Hematopoietic multipotent progenitor cell treated with erythropoietin and hydrocortisone succinate and interleukin-3 and kit ligand, for 17 days (in vitro differentiated cells): ENCODE results near the gene PMFBP1.

Experiments
- DNase-seq: peaks from one replicate; pipeline ENCODE4 v3.0.0-alpha.2; 2015; ENCODE audit warnings: low spot score

The PMFBP1 gene, protein sequence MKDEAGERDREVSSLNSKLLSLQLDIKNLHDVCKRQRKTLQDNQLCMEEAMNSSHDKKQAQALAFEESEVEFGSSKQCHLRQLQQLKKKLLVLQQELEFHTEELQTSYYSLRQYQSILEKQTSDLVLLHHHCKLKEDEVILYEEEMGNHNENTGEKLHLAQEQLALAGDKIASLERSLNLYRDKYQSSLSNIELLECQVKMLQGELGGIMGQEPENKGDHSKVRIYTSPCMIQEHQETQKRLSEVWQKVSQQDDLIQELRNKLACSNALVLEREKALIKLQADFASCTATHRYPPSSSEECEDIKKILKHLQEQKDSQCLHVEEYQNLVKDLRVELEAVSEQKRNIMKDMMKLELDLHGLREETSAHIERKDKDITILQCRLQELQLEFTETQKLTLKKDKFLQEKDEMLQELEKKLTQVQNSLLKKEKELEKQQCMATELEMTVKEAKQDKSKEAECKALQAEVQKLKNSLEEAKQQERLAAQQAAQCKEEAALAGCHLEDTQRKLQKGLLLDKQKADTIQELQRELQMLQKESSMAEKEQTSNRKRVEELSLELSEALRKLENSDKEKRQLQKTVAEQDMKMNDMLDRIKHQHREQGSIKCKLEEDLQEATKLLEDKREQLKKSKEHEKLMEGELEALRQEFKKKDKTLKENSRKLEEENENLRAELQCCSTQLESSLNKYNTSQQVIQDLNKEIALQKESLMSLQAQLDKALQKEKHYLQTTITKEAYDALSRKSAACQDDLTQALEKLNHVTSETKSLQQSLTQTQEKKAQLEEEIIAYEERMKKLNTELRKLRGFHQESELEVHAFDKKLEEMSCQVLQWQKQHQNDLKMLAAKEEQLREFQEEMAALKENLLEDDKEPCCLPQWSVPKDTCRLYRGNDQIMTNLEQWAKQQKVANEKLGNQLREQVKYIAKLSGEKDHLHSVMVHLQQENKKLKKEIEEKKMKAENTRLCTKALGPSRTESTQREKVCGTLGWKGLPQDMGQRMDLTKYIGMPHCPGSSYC

DNA sequence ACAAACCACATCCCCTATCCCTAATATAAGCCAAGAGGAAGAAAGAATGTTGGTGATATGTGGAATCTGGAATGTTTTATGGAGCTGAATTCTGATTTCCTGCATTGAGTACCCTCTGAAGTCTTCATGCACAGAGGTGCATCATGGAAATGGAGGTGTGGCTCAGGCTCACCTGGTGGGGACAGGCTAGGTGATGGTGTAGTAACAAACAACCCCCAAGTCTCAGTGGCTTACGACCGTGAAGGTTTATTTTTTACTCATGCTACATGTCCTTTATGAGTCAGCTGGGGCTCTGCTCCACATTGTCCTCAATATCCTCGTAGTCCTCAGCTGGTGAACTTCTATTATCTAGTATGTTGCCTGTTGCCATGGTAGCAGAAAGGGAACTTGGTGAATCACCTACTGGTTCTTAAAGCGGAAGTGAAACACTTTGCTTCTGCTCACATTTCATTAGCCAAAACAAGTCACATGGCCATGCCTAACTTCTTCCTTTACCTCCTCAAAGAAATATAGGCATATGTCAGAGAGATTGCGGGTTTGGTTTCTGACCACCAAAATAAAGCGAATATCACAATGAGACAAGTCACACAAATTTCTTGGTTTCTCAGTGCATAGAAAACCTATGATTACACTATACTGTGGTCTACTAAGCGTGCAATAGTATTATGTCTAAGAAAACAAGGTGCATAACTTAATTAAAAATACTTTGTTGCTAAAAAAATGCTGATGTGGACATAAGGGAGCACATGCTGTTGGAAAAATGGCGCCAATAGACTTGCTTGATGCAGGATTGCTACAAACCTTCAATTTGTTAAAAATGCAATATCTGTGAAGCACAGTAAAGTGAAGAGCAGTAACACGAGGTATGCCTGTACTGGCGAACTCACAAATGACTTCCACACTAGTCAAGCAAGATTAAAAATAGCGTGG is at the start of gene PMFBP1:
TSS of gene PMFBP1 (minus strand) at position 51 of the 930 bp plus-strand sequence. CDS start 947 bp downstream, outside the sequence.
- no peak for DNase-seq

DNA sequence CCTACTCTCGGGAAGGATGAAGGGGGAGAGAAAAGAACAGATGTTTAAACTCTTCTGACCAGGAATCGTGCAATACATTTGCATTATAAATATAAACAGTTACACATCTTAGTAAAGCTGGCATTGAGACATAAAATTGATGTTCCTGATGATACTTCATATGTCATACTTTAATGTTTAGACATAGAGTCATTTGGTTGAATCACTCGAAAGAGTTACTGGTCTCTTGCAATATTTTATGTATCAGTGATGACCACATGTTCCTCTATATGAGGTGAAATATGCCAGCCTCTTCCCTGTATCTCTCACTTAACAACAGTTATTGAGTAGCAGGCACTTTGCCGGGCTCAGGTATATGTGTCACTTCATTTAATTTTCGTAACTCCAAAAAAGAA is 49.7 kb upstream of the PMFBP1 start:
- no peak for DNase-seq

DNA sequence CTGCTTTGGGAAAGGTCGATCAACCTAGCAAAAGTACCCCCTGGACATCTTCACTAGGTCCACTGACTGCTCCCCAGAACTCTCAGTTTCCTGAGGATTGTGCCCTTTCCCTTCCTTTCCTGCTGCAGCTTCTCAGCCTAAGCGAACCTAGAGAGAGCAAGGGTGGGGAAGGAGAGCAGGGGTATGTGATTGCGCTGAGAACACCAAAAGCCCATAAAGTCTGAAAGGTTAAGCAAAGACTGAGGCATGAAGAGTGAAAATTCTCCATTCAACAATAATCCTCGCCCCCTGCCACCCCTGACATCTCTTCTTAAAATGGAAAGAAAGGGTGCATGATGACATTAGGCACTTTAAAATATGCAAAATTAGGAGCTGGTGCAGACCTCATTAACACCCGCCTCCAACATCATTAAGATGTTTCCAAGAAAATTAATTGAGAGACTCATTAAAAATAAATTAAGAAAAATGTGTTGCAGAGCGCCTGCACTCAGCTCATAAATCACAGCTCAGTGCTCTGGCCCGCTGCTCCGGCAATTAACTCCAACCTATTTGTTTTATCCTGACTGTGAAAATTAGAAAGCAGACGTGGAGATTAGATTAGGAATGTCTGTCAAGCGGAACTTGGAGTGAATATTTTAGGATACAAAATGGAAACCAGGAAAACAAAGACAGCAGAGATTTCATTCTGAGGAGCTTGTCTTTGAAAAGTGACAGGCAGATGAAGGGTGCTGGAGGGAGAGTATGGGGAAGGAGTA is 49.1 kb upstream of the PMFBP1 start:
- no peak for DNase-seq

DNA sequence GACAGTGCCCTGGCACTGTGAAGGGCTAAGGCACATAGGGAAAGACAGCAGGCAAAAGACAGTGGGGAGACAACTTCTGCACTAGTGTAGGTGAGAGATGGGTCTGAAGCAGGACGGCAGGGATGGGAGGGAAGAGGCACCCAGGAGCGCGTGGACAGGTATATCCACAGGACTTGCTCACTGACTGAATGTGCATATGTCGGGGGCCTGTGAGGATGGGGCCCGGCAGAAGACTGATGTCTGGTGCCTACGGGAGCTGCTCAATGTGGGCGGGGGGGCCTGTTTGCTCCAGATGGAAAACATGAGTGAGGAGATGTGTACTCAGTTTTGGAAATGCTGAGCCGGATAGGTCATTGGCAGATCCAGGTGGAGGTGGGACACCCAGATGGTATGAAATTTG is 47.3 kb upstream of the PMFBP1 start:
- no peak for DNase-seq

DNA sequence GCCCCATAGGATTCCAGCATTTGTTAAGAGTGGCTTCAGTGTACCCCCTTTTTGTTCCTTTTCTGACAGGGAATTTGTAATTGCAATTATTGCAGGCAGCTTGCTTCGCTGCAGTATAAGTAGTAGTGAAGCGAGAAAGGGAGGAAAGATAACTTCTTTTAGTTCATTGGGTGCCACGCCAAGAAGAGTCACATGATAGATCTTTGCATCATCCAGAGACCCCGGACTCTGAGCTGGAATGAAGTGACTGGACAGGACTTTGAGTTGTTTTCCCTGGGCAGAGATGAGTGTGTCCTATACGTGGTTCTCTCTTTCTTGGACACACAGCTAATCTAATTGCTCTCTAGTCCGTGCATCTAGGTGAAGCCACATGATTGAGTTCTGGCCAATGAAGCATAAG is 44.8 kb upstream of the PMFBP1 start:
- no peak for DNase-seq

DNA sequence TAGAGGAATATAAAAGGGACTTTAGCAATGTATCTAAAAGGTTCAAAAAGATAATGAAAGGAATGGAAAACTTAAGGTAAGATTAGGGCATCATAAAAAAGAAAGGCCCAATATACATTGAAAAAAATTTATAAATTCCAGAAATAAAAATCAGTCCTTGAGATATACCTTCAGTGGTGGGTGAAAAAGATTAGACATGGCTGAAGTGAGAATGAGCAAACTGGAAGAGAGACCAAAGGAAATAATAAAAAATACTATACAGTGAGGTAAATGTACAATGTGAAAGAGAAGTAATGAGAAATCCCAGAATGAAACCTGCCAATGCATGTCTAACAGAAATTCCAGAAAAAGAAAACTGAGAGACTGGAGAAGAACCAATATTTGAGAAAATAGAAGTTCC is 42.9 kb upstream of the PMFBP1 start:
- no peak for DNase-seq

DNA sequence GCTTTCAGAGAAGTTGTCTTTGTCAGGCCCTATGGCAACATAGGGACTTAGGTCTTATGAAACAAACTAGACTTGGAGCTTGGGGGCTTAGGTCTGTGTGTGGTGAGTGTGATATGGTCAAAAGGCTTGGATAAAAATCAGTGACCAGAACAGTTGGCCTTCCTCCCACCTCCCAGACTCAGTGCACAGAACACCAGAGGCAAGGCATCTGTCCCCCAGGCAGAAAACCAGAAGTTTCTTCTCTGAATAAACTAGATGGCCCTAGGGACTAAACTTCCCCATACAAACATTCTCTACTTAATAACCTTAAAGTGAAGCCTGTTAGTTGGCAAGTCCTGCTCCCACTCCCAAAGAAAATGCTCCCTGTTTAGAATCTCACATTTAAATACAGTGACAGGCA is 39.2 kb upstream of the PMFBP1 start:
- DNase-seq, result no peak

DNA sequence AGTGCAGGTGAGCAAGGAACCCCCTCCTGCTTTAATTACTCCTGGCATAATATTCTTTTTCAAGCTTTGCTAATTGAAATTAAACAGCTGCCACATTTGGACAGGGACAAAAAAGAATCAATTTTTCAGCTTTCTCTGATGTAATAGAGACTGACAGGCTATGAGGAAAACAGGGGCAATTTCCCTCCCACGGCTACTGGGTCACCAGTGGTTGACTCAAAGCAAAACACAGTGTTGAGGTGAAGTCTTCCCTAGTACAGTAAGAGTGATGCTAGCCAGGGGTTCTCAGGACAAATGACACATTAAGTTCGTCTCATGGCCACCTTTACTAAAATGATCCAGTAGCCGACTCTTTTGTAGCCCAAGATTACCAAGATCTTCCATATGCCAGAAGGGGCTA is 38.6 kb upstream of the PMFBP1 start:
- DNase-seq, result no peak

DNA sequence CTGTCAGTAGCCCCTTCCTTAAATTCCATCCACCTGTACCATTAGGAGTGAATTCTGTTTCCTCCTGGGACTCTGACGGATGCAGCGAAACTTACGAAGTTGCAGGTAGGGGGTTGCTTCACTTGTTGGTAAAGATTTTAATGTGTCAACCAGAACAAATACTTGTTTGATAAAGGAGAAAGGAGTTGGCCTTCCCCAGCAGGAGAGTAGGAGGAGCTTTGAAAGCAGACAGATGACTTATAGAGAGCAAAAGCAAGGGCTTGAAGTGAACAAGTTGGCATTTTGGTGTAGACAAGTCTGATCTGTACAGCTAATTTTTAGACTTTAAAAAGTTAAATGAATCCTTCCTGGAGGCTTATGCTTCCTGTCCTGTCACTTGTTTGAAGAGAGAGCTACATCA is 38.1 kb upstream of the PMFBP1 start:
- DNase-seq, result no peak

DNA sequence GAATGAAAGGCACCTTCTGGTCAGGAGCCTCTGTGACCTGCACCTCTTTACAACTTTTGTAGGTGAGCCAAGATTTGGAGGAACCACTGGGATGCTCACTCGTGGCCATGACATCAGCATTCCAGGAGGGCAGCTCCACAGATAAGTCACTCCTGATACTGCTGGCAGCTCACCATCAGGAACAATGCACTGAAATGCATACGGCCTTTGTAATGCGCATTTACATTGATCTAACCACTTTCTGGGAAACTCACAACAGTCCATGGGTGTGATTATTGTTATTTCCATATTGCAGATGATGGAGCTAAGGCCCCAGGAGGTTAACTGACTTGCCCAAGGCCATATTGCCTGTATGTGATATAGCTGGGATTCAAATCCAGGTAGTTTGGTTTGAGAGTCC is 34.3 kb upstream of the PMFBP1 start:
- no peak for DNase-seq

DNA sequence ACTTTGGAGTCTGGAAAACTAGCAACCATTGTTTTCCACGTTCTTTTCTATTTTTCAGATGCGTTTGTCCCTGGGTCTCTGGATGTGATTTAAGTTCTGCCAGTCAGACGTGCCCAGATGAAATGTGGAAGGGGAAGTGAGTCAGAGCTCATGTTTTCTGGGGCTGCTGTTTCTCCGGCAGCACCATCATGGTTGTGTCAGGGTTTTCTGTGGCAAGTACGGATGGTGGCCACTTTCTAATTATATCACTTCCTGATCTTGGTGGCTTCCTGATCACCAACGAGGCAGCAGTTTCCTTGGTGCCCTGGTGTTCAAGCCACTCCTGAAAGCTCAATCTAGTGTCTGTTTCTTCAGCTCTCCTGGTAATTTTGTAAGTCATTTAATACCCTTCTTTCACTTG is 31.4 kb upstream of the PMFBP1 start:
- DNase-seq, result no peak

DNA sequence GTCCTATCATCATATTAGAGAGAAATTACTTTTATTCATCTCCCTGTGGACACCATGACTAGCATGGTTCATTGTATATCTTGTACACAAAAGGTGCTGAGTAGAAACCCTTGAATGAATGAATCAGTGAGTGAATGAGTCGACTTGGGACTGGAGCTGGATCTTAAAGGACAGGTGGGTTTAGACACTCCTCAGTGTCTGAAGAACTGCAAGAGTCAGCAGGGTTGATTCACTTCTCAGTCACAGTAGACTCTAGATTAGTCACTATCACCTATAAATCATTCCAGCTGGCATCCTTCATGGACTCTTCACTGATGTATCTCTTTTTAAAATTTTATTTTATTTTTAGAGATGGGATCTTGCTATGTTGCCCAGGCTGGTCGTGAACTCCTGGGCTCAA is 30.1 kb upstream of the PMFBP1 start:
- no peak for DNase-seq

DNA sequence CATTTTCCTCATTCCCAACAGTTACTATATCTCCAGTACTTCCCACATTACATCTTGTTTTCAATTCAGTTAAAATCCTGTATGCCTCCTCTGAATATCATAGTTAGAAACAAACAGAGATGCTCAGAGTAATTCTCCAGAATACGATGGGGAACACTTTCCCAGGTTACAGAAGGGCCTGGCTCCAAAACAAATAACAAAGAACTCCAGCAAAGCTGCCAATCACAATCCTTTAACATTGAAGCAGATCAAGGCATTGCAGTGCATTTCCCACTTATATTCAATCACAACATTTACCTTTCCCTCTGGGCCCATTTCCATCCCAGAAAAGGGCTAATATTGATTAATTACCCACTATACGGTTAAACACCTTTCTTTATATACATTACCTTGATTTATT is 29.4 kb upstream of the PMFBP1 start:
- DNase-seq, result no peak

DNA sequence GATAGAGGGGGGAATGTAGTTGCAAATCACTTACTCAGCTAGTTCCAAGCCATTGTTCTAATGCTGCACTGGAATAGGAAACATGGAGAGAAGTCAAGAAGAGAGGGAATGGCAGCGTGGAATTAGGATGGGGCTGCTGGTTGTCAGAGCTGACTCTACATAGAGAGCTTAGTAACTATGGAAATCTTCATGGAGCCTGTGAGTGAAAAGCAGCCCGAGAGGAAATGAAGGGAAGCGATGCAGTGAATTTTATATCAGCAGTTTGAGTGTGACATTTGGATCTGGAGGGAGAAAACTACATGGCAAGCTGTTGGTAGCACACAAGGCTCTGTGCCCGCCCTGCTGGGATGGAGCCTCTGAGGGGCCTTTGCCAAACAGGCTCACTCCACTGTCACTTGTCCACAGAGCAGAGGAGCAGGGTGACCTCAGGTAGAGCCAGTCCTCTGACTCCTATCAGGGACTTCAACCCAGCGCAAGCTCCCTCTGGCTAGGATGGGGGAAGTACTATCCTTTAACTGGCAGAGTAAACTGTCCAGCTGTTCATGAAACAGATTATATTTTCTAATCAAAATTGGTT is 27.9 kb upstream of the PMFBP1 start:
- no peak for DNase-seq

DNA sequence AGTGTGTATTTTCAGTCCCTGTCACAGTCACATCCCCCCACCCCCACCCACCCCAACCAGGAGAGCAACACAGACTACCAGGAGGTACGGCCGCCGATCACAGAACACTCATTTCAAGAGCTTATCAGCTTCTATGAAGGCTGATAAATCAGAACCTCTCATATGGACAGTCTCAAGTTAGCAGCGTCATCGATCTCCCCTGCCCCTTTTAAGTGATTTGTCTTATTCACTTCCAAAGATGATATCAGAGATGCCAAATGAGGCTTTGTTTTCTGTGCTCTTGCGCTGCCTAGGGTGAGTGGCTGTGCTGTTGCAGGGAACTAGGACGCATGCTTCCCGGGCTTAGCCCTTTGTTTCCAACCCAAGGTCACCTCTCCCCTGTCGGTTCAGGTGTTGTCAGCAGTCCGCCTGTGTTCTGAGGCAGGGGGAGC is 26.8 kb upstream of the PMFBP1 start:
- DNase-seq, result no peak

DNA sequence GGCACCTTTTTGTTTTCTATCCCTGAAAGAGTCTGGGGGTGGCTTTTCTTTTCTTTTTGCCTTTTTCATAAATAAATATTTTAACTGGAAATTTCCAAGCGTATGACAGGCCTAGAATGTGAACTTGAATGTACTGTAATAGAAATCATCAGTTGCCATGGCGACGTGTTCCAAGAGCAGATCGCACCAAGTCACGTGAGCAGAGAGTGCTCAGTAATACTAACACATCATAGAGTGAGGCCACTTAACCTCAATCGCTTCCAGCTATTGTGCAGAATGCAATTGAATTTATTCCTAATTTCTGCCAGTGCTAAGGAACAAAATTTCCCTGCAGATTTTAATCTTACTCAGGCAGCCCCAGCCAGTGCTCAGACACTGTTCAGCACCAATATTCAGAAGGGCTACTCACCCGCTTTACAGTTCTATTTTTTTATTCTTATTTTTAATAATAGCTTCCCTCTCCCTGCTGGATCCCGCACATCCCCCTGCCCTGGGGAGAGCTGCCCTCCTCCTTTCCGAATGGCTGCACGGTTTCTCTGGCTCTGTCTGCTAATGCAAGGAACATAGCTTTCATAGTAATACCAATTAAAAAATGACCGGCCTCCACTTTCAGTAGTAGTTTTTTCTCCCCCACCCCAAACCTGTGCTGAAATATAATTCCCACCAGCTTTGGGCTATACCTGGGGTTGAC is 26.2 kb upstream of the PMFBP1 start:
- DNase-seq, result no peak

DNA sequence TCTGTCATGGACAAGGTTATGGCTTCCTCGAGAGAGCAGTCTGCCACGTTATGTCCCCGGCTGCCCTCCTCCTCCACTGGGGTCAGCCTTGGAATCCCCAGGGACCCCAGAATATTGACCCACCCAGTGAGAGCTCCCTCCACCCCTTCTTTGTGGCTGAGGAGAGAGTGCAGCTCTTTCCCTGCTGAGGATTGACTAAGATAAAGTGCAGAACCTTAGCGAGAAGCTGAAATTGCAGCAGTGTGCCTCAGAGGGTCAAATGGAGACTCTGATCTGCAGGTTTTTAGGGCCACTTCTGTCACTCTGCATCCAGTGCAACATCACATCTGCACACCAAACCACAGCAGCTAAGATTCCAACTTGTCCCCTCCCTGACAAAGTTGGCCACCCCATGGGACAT is 25.6 kb upstream of the PMFBP1 start:
- no peak for DNase-seq

DNA sequence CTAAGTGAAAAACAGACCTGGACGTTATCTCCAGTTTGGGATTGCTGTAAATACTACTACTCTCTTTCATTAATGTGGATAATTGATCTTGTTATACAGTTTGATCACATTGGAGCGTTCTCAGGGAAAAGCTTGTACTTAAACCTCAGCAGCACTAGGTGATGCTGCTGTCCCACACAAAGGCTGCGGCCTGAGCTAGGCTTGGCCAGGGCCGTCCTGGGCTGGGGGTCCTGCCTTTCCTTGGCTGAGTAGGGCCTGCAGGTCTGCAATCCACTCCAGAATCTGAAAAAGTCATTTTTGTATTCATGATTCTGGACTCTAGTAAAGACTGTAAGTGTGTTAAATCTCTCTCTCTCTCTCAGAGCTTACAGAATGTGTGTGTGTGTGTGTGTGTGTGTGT is 23.7 kb upstream of the PMFBP1 start:
- DNase-seq, result no peak

DNA sequence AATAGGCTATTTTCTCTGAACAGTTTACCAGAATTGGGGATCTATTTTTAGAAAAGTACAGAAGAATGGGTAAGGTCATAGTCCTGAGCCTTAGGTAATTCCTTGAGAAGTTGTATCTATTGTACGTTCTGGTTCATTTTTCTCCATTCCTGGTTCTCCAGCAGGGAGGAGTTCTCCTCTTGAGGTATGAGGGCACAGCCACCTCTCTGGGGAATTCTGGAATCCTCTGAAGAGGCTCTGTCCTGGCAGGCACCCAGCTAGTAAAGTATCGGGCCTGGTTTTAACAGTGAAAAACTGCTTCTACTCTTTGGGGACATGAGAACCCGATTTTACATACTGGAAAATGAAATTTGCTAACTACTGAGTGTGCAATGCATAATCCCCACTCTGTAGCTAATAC is 19.6 kb upstream of the PMFBP1 start:
- no peak for DNase-seq

DNA sequence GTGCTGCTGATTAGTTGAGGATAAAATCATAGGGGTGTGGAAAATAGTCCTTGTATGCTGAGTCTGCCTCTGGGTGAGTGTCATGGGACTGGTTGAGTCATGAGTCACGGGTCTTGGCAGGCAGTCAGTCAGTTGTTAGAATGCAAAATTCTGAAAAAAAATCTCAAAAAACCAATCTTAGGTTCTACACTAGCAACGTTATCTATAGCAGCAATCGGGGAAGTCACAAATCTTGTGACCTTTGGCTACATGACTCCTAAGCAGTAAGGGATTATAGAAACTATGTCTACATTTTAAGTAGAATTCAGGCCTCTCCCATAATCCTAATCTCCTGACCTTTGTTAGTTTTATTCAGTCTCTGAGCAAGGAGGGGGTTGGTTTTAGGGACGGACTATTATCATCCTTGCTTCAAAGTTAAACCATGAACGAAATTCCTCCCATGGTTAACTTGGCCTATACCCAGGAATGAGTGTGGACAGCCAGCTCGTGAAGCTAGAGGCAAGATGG is 18.0 kb upstream of the PMFBP1 start:
- DNase-seq, result no peak
